Suprapubic skin (tissue), 4 donors: Measurements from ENCODE around the gene TMEM254. TPM values are rescaled to one million over a fixed set of nuclear protein-coding genes. Genes with fewer than 3 reads are reported as not detected.

ENCODE experiments used
- DNase-seq, 2 donors: peaks; one replicate each; pipeline ENCODE4 v3.0.0-alpha.2; 2019; ENCODE audit warnings: low spot score in 2 of 2
- H3K27ac ChIP-seq: fragments of 200-600 bp; sonication (generic); one replicate; pipeline ENCODE4 v1.5.1; 2019
- H3K27me3 ChIP-seq: fragments of 200-600 bp; sonication (generic); one replicate; pipeline ENCODE4 v1.5.1; 2019
- H3K36me3 ChIP-seq: fragments of 200-600 bp; sonication (generic); one replicate; pipeline ENCODE4 v1.5.1; 2019
- H3K4me1 ChIP-seq: fragments of 200-600 bp; sonication (generic); one replicate; pipeline ENCODE4 v1.5.1; 2019
- H3K4me3 ChIP-seq: fragments of 200-600 bp; sonication (generic); one replicate; pipeline ENCODE4 v1.5.1; 2019; ENCODE audit warnings: mild to moderate bottlenecking
- H3K9me3 ChIP-seq: fragments of 200-600 bp; sonication (generic); one replicate; pipeline ENCODE4 v1.5.1; 2019
- EP300 ChIP-seq: sonication (generic); formaldehyde crosslinking; IDR thresholded peaks from one replicate; pipeline ENCODE4 v1.6.1; 2017; ENCODE audit warnings: antibody characterized with exemption
- POLR2A ChIP-seq, 2 donors: fragments of 450-650 bp; IDR thresholded peaks; one replicate each; pipeline ENCODE4 v1.6.1; 2017; ENCODE audit warnings: antibody characterized with exemption in 2 of 2, mild to moderate bottlenecking in 2 of 2, moderate library complexity in 2 of 2
- POLR2AphosphoS5 ChIP-seq, 3 donors: sonication (generic); formaldehyde crosslinking; IDR thresholded peaks; one replicate each; pipeline ENCODE4 v1.6.1; 2017; ENCODE audit warnings: antibody characterized with exemption in 3 of 3
- WGBS: methylation state at CpG from one replicate; pipeline ENCODE4 v1.1.5; 2018; 5-methylcytosine and 5-hydroxymethylcytosine counted together
- total RNA-seq, 4 donors: library from RNA; depleted of rRNA; stranded (reverse); fragments of >200 nt; gene quantifications; one replicate each; pipeline ENCODE4 v1.1.0, GENCODE V29; 2016
- TF ChIP-seq, protein P1 (sequence below), 2 donors: fragments of 200-600 bp in 1 of 2; fragments of 450-650 bp in 1 of 2; sonication (generic) in 1 of 2; IDR thresholded peaks; one replicate each; pipeline ENCODE4 v1.5.1; 2016 to 2019; ENCODE audit warnings: antibody characterized with exemption in 2 of 2, mild to moderate bottlenecking in 1 of 2, moderate library complexity in 1 of 2

TMEM254 gene
- total RNA-seq, 4 donors from 2014 or later = 34.0 to 90.8 (median 77.2) TPM

DNA sequence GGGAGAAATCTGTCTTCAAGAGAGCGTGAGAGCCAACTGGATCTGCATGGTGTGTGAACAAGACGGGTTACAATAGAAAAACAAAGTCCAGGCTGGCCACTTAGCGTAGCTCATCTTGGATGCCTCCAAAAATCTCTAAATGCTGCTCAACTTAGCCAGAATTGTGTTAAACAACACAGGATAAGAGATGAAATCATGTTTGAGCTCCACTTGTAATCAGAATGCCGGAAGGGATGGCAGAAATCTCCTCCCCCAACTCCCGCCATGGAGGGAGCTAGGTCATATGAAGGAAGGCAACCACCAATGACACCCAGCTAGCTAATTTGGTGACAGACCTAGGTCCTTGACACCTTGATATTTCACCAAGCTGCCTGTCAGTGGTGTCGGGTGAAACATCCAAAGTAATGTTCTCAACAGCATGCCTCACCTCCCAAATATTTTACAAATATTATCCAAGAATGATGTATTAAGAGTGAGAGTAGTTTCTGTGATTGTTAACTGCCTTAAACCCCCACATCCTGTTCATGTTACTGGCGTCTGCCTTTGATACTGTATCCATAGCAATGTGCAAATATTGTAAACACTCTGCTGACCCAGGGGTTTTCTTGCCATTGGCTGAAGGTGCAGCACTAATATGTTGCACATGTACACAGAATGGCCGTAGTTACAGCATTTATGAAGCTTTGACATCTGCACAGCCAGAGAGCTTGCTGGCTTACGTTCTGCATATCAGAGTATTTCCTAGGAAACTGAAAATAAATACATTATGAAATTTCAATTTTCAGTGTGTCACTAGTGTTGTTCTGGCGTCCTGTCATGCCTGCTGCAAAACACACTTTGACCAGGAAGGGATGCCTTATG is 25.8 kb downstream of the TMEM254 start:
- no peak for TF ChIP-seq EP300
- peak in 2 of 3 donors; percentile 2 to 42 for TF ChIP-seq POLR2AphosphoS5 (IDR thresholded peaks at IDR 0.05)
- TF ChIP-seq POLR2A (IDR thresholded peaks at IDR 0.05) = peak in 1 of 2 donors; percentile 14
- Histone ChIP-seq H3K9me3 (peaks cover 10% of the 10 kb centered on the region), H3K27me3 (no peaks in the 10 kb centered on the region), H3K4me3 (no peak overlapping the region), H3K27ac (peak overlapping the region; percentile 65), H3K36me3 (no peaks in the 10 kb centered on the region), H3K4me1 (peaks cover 21% of the 10 kb centered on the region)
- 35% methylated on average over 10 of the region's 10 CpGs for WGBS
- peak in 1 of 2 donors; percentile 75 for DNase-seq

GRCh38 chr10:80108576-80109239 is 30.2 kb downstream of the TMEM254 start:
- H3K4me1 ChIP-seq = peaks cover 13% of the 10 kb centered on the region
- no peak overlapping the region for H3K27ac ChIP-seq
- H3K27me3 ChIP-seq = no peaks in the 10 kb centered on the region
- H3K4me3 ChIP-seq = no peak overlapping the region
- WGBS = 94% methylated on average over 8 of the region's 8 CpGs
- H3K9me3 ChIP-seq = peaks cover 10% of the 10 kb centered on the region
- DNase-seq = no peak
- no peaks in the 10 kb centered on the region for H3K36me3 ChIP-seq
- TF ChIP-seq POLR2AphosphoS5 (IDR thresholded peaks at IDR 0.05) = no peak
- no peak for TF ChIP-seq EP300
- TF ChIP-seq, protein P1, sequence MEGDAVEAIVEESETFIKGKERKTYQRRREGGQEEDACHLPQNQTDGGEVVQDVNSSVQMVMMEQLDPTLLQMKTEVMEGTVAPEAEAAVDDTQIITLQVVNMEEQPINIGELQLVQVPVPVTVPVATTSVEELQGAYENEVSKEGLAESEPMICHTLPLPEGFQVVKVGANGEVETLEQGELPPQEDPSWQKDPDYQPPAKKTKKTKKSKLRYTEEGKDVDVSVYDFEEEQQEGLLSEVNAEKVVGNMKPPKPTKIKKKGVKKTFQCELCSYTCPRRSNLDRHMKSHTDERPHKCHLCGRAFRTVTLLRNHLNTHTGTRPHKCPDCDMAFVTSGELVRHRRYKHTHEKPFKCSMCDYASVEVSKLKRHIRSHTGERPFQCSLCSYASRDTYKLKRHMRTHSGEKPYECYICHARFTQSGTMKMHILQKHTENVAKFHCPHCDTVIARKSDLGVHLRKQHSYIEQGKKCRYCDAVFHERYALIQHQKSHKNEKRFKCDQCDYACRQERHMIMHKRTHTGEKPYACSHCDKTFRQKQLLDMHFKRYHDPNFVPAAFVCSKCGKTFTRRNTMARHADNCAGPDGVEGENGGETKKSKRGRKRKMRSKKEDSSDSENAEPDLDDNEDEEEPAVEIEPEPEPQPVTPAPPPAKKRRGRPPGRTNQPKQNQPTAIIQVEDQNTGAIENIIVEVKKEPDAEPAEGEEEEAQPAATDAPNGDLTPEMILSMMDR (IDR thresholded peaks at IDR 0.05) = no peak
- no peak for TF ChIP-seq POLR2A (IDR thresholded peaks at IDR 0.05)

GRCh38 chr10:80110986-80111385 is 32.5 kb downstream of the TMEM254 start:
- TF ChIP-seq EP300 (no peak), POLR2A (IDR thresholded peaks at IDR 0.05) (no peak), POLR2AphosphoS5 (IDR thresholded peaks at IDR 0.05) (no peak)
- TF ChIP-seq, protein P1 (IDR thresholded peaks at IDR 0.05) = no peak
- 86% methylated on average over 1 of the region's 1 CpG for WGBS
- Histone ChIP-seq H3K36me3 (no peaks in the 10 kb centered on the region), H3K27me3 (no peaks in the 10 kb centered on the region), H3K9me3 (peaks cover 10% of the 10 kb centered on the region), H3K4me1 (no peaks in the 10 kb centered on the region), H3K4me3 (no peak overlapping the region), H3K27ac (no peak overlapping the region)
- no peak for DNase-seq

DNA sequence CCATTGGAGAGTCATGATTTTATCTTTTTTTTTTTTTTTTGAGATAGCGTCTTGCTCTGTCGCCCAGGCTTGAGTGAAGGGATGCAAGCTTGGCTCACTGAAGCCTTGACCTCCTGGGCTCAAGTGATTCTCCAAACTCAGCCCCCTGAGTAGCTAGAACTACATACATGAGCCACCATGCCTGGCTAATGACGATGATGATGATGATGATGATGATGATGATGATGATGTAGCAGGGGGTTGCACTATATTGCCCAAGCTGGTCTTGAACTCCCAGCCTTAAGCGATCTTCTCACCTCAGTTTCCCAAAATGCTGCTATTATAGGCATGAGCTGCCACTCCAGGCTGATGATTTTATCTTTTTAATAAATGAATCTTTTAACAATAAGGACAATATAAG is 40.2 kb downstream of the TMEM254 start:
- H3K9me3 ChIP-seq = no peaks in the 10 kb centered on the region
- no peaks in the 10 kb centered on the region for H3K4me1 ChIP-seq
- no peaks in the 10 kb centered on the region for H3K36me3 ChIP-seq
- WGBS = 89% methylated on average over 4 of the region's 4 CpGs
- TF ChIP-seq EP300 (no peak), POLR2A (IDR thresholded peaks at IDR 0.05) (no peak), POLR2AphosphoS5 (IDR thresholded peaks at IDR 0.05) (no peak)
- TF ChIP-seq, protein P1 (IDR thresholded peaks at IDR 0.05) = no peak
- H3K27ac ChIP-seq = no peak overlapping the region
- no peaks in the 10 kb centered on the region for H3K27me3 ChIP-seq
- H3K4me3 ChIP-seq = no peak overlapping the region
- DNase-seq = no peak

DNA sequence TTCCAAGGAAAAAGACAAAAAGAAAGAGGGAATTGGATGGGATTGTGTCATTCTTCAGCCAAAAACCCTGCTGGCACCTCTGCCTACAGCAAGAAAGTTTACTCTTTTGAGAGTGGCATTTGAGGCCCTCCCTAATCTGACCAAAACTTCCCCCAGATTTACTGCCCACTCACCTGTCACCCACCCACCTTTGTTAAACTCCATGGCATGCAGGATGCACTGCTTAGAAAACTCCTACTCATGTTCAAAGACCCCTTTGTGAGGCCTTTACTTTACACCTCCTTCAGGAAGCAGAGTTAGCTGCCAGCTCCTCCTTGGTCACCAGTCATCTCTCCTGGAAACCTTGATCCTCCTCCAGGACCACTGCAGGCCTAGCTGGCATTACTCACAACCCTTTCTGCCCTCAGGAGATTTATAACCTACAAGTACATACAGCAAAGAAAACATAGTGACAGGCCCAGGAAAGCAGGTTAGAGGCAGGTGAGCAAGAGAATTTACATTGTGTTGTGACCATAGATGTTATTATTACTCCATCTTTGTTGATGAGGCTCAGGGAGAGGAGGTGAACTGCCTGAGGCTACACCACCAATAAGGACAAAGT is 43.7 kb downstream of the TMEM254 start:
- DNase-seq = no peak
- Histone ChIP-seq H3K4me3 (no peak overlapping the region), H3K36me3 (no peaks in the 10 kb centered on the region), H3K4me1 (no peaks in the 10 kb centered on the region), H3K27me3 (no peaks in the 10 kb centered on the region), H3K27ac (no peak overlapping the region), H3K9me3 (no peaks in the 10 kb centered on the region)
- TF ChIP-seq EP300 (no peak), POLR2A (IDR thresholded peaks at IDR 0.05) (no peak), POLR2AphosphoS5 (IDR thresholded peaks at IDR 0.05) (no peak)
- TF ChIP-seq, protein P1 (IDR thresholded peaks at IDR 0.05) = no peak
